ENCODE measurements around the gene TRAPPC2. TPM values are rescaled to one million over a fixed set of nuclear protein-coding genes. Genes with fewer than 3 reads are reported as not detected.

Gene TRAPPC2
- total RNA-seq, 4 donors from 2014 or later, result 13.1 to 20.4 (median 15.2) TPM

- H3K4me1 ChIP-seq, result peaks cover 8 to 43% (median 32%) of the 10 kb centered on the region in 4 donors
- H3K36me3 ChIP-seq, result peaks cover 0 to 21% (median 2%) of the 10 kb centered on the region in 4 donors
- no peaks in the 10 kb centered on the region for H3K27me3 ChIP-seq
- H3K27ac ChIP-seq (replicated peaks in 1 of 4), result peak overlapping the region; percentile 34 to 77 (median 64)
- intact Hi-C loops (cut with DNase I), result no loop called here
- no peak for DNase-seq (ENCODE audit: extremely low spot score)
- TF ChIP-seq POLR2AphosphoS5 (IDR thresholded peaks at IDR 0.05) (no peak), CTCF (IDR thresholded peaks at IDR 0.05) (no peak), EP300 (IDR thresholded peaks at IDR 0.05) (no peak), POLR2A (IDR thresholded peaks at IDR 0.05; ENCODE audit: low read depth) (no peak)
- H3K4me3 ChIP-seq, result no peak overlapping the region
- 82% methylated on average over 3 of the region's 3 CpGs for WGBS
- H3K9me3 ChIP-seq, result no peaks in the 10 kb centered on the region
These were observed 70.4 kb downstream of the TRAPPC2 start for GRCh38 chrX:13664020-13664419.

- intact Hi-C loops (cut with DNase I), result no loop called here
- Histone ChIP-seq H3K36me3 (peaks cover 0 to 21% (median 2%) of the 10 kb centered on the region in 4 donors), H3K4me1 (peaks cover 6 to 39% (median 23%) of the 10 kb centered on the region in 4 donors), H3K27me3 (no peaks in the 10 kb centered on the region), H3K4me3 (peak overlapping the region; percentile 25 to 40 (median 38)), H3K27ac (replicated peaks in 1 of 4) (peak overlapping the region; percentile 61 to 77 (median 69)), H3K9me3 (no peaks in the 10 kb centered on the region)
- TF ChIP-seq EP300 (IDR thresholded peaks at IDR 0.05) (no peak), CTCF (IDR thresholded peaks at IDR 0.05) (no peak), POLR2A (IDR thresholded peaks at IDR 0.05; ENCODE audit: low read depth) (no peak), POLR2AphosphoS5 (IDR thresholded peaks at IDR 0.05) (peak in 1 of 2 donors; percentile 63)
- 62% methylated on average over 6 of the region's 6 CpGs for WGBS
- DNase-seq (ENCODE audit: extremely low spot score), result no peak
These were observed 72.0 kb downstream of the TRAPPC2 start for GRCh38 chrX:13662355-13662791.

Other genes with a start within 250 kb of the TRAPPC2 start
- gene EGFL6, start 165.0 kb downstream of the TRAPPC2 start, total RNA-seq, result under 1 TPM in 2 of 4 donors, not detected in 2; 0.17 to 0.19 TPM
- 1 to 10 TPM; 3.5 to 7.1 (median 4.0) TPM for gene TCEANC, start 81.5 kb downstream of the TRAPPC2 start, total RNA-seq
- gene RAB9A, start 45.5 kb downstream of the TRAPPC2 start, total RNA-seq, result 10 to 100 TPM; 20.8 to 33.1 (median 25.4) TPM
- 10 to 100 TPM; 12.6 to 17.2 (median 14.8) TPM for gene OFD1, start 128 bp upstream of the TRAPPC2 start, total RNA-seq
- 10 to 100 TPM; 33.2 to 57.2 (median 45.2) TPM for gene GPM6B, start 82.5 kb upstream of the TRAPPC2 start, total RNA-seq

Measured in esophagus muscularis mucosa (tissue), 4 donors.